ENCODE results near the gene DDI1. TPM values are rescaled to one million over a fixed set of nuclear protein-coding genes. Genes with fewer than 3 reads are reported as not detected.
"Not testable (repeated sequence)": the region's sequence is repeated elsewhere in the genome, so short reads cannot be mapped to it uniquely, and the experiment has no call there.

DDI1 gene
- total RNA-seq, 6 donors from 2014 or later = not detected

DNA sequence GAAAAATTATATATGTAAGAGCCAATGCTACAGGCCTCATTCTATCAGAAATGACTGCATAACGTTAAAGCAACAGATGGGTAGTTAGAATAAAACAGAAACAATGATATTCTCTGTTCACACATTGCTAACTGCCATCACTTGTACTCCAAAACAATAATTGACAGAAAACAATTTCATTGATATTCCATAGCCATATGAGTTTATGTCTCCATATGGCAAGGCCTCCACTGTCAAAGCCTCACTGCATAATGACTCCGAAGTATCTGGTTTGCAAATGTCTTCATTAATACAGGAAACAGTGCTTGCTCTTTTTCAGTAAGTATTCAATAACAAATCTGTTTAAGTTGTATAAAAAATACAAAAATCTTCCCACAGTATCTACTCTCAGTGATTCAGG lies 9.9 kb downstream of the DDI1 start:
- DNase-seq (no peak), ATAC-seq (ENCODE audit: low FRiP score in 2 of 2) (no peak)
- Histone ChIP-seq H3K4me1 (no peaks in the 10 kb centered on the region), H3K27me3 (no peaks in the 10 kb centered on the region), H3K4me3 (no peak overlapping the region), H3K9me3 (no peaks in the 10 kb centered on the region), H3K36me3 (no peaks in the 10 kb centered on the region), H3K27ac (no peak overlapping the region)
- no peak for TF ChIP-seq POLR2AphosphoS5 (IDR thresholded peaks at IDR 0.05)
- no peak for TF ChIP-seq POLR2A (IDR thresholded peaks at IDR 0.05)
- no peak for TF ChIP-seq EP300 (IDR thresholded peaks at IDR 0.05)
- TF ChIP-seq, protein P1, sequence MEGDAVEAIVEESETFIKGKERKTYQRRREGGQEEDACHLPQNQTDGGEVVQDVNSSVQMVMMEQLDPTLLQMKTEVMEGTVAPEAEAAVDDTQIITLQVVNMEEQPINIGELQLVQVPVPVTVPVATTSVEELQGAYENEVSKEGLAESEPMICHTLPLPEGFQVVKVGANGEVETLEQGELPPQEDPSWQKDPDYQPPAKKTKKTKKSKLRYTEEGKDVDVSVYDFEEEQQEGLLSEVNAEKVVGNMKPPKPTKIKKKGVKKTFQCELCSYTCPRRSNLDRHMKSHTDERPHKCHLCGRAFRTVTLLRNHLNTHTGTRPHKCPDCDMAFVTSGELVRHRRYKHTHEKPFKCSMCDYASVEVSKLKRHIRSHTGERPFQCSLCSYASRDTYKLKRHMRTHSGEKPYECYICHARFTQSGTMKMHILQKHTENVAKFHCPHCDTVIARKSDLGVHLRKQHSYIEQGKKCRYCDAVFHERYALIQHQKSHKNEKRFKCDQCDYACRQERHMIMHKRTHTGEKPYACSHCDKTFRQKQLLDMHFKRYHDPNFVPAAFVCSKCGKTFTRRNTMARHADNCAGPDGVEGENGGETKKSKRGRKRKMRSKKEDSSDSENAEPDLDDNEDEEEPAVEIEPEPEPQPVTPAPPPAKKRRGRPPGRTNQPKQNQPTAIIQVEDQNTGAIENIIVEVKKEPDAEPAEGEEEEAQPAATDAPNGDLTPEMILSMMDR (IDR thresholded peaks at IDR 0.05) = no peak
- WGBS, 2 donors = 96 to 97% methylated on average over 2 of the region's 2 CpGs

DNA sequence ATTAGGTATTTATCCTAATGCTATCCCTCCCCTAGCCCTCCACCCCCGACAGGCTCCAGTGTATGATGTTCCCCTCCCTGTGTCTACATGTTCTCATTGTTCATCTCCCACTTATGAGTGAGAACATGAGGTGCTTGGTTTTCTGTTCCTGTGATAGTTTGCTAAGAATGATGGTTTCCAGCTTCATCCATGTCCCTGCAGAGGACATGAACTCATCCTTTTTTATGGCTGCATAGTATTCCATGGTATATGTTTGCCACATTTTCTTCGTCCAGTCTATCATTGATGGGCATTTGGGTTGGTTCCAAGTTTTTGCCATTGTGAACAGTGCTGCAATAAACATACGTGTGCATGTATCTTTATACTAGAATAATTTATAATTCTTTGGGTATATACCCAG lies 10.4 kb downstream of the DDI1 start:
- WGBS, 2 donors = 85 to 94% methylated on average over 3 of the region's 3 CpGs
- not testable (repeated sequence) for H3K27me3 ChIP-seq; H3K27ac ChIP-seq; ATAC-seq (ENCODE audit: low FRiP score in 2 of 2); H3K9me3 ChIP-seq; H3K36me3 ChIP-seq; H3K4me1 ChIP-seq; DNase-seq; H3K4me3 ChIP-seq

- no peak overlapping the region for H3K27ac ChIP-seq
- no peaks in the 10 kb centered on the region for H3K36me3 ChIP-seq
- ATAC-seq (ENCODE audit: low FRiP score in 2 of 2) = no peak
- no peaks in the 10 kb centered on the region for H3K9me3 ChIP-seq
- no peak overlapping the region for H3K4me3 ChIP-seq
- no peaks in the 10 kb centered on the region for H3K27me3 ChIP-seq
- no peak for TF ChIP-seq EP300 (IDR thresholded peaks at IDR 0.05)
- TF ChIP-seq POLR2AphosphoS5 (IDR thresholded peaks at IDR 0.05) = no peak
- TF ChIP-seq, protein P1 (IDR thresholded peaks at IDR 0.05) = no peak
- no peak for TF ChIP-seq POLR2A (IDR thresholded peaks at IDR 0.05)
- DNase-seq = no peak
- 57 to 70% methylated on average over 4 of the region's 4 CpGs for WGBS, 2 donors
- peaks cover 0 to 4% (median 0%) of the 10 kb centered on the region in 4 donors for H3K4me1 ChIP-seq
Observed at GRCh38 chr11:104049116-104049515, 12.7 kb downstream of the DDI1 start.

DNA sequence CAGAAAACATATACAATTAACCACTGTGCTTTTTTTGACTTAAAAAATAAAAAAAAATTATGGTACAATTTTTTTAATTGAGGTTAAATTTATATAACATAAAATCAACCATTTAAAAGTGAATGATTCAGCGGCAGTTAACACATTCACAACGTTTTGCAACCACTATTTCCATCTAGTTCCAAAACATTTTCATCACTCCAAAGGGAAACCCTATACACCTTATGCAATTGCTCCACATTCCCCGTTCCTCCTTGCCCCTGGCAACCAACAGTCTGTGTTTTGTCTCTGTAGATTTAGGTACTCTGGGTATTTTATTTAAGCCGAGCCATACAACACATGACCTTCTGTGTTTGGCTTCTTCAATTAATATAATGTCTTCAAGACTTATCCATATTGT lies 15.3 kb downstream of the DDI1 start:
- Histone ChIP-seq H3K9me3 (no peaks in the 10 kb centered on the region), H3K27ac (no peak overlapping the region), H3K4me1 (peaks cover 0 to 4% (median 0%) of the 10 kb centered on the region in 4 donors), H3K27me3 (no peaks in the 10 kb centered on the region), H3K4me3 (no peak overlapping the region), H3K36me3 (no peaks in the 10 kb centered on the region)
- no peak for TF ChIP-seq POLR2A (IDR thresholded peaks at IDR 0.05)
- no peak for ATAC-seq (ENCODE audit: low FRiP score in 2 of 2)
- 70 to 73% methylated on average over 4 of the region's 4 CpGs for WGBS, 2 donors
- no peak for DNase-seq

- Histone ChIP-seq H3K4me1 (peaks cover 0 to 4% (median 0%) of the 10 kb centered on the region in 4 donors), H3K27ac (no peak overlapping the region), H3K4me3 (no peak overlapping the region), H3K9me3 (no peaks in the 10 kb centered on the region), H3K36me3 (no peaks in the 10 kb centered on the region), H3K27me3 (no peaks in the 10 kb centered on the region)
- no peak for TF ChIP-seq EP300 (IDR thresholded peaks at IDR 0.05)
- TF ChIP-seq POLR2AphosphoS5 (IDR thresholded peaks at IDR 0.05) = no peak
- TF ChIP-seq POLR2A (IDR thresholded peaks at IDR 0.05) = no peak
- TF ChIP-seq, protein P1 (IDR thresholded peaks at IDR 0.05) = no peak
- WGBS, 2 donors = 62 to 71% methylated on average over 5 of the region's 5 CpGs
- ATAC-seq (ENCODE audit: low FRiP score in 2 of 2) = no peak
- DNase-seq = no peak
Observed at GRCh38 chr11:104053743-104054478, 17.5 kb downstream of the DDI1 start.

- 68 to 73% methylated on average over 4 of the region's 4 CpGs for WGBS, 2 donors
- Histone ChIP-seq H3K9me3 (no peaks in the 10 kb centered on the region), H3K36me3 (no peaks in the 10 kb centered on the region), H3K4me1 (peaks cover 0 to 4% (median 0%) of the 10 kb centered on the region in 4 donors), H3K27ac (no peak overlapping the region), H3K4me3 (no peak overlapping the region), H3K27me3 (no peaks in the 10 kb centered on the region)
- ATAC-seq (ENCODE audit: low FRiP score in 2 of 2) = no peak
- TF ChIP-seq, protein P1 (IDR thresholded peaks at IDR 0.05) = no peak
- DNase-seq = no peak
Observed at GRCh38 chr11:104054911-104055529, 18.6 kb downstream of the DDI1 start.
